Measurements from ENCODE around the gene RBM14.

DNA sequence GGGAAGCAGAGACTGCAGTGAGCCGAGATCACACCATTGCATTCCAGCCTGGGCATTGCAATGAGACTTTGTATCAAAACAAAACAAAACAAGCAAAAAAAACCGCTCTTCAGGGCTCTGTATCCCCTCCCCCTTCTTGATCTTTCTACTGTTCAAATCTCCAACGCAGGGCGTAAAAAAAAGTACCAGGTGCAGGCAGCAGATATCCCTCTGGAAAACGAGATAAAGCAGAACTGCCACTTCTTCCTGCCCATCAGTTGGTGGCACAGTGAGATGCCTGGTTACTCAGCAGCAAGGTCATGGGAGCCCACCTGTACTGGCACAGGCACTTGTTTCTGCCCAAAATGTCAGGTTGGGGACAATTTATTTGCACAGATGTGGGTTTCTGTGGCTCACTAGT, 12.3 kb upstream of the RBM14 start:
- TF ChIP-seq POLR2A (IDR thresholded peaks at IDR 0.05) = no peak
- TF ChIP-seq, protein P1, sequence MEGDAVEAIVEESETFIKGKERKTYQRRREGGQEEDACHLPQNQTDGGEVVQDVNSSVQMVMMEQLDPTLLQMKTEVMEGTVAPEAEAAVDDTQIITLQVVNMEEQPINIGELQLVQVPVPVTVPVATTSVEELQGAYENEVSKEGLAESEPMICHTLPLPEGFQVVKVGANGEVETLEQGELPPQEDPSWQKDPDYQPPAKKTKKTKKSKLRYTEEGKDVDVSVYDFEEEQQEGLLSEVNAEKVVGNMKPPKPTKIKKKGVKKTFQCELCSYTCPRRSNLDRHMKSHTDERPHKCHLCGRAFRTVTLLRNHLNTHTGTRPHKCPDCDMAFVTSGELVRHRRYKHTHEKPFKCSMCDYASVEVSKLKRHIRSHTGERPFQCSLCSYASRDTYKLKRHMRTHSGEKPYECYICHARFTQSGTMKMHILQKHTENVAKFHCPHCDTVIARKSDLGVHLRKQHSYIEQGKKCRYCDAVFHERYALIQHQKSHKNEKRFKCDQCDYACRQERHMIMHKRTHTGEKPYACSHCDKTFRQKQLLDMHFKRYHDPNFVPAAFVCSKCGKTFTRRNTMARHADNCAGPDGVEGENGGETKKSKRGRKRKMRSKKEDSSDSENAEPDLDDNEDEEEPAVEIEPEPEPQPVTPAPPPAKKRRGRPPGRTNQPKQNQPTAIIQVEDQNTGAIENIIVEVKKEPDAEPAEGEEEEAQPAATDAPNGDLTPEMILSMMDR (IDR thresholded peaks at IDR 0.05) = no peak

Measured in breast epithelium (tissue), 3 donors.